NCI-H1436 treated with DMSO at 0.1 percent for 48 hours (cell line): Measurements from ENCODE around the gene LETM1.

Experiments
- DNase-seq: peaks from one replicate; lab custom pipeline; 2025; lab: John Stamatoyannopoulos, UW

Gene LETM1

GRCh38 chr4:1794809-1795298, 61.1 kb downstream of the LETM1 start:
- DNase-seq = no peak

GRCh38 chr4:1793940-1794808, 61.8 kb downstream of the LETM1 start:
- no peak for DNase-seq

GRCh38 chr4:1793496-1793840, 62.5 kb downstream of the LETM1 start:
- DNase-seq = no peak

GRCh38 chr4:1792832-1793495, 63.0 kb downstream of the LETM1 start, which contains the start of gene FGFR3:
FGFR3 (plus strand) TSS chr4:1793293; CDS start chr4:1793935, 642 bp downstream.
- DNase-seq = no peak

GRCh38 chr4:1792158-1792831, 63.7 kb downstream of the LETM1 start:
- no peak for DNase-seq

GRCh38 chr4:1790005-1790404, 66.0 kb downstream of the LETM1 start:
- DNase-seq = no peak

- no peak for DNase-seq
Measured at GRCh38 chr4:1789552-1789951, 66.4 kb downstream of the LETM1 start.

- no peak for DNase-seq
Measured at GRCh38 chr4:1788254-1788973, 67.5 kb downstream of the LETM1 start.

- DNase-seq = no peak
Measured at GRCh38 chr4:1787411-1788077, 68.4 kb downstream of the LETM1 start.

GRCh38 chr4:1786544-1787362, 69.2 kb downstream of the LETM1 start:
- DNase-seq = no peak

- no peak for DNase-seq
Measured at GRCh38 chr4:1785592-1785991, 70.4 kb downstream of the LETM1 start.

GRCh38 chr4:1784789-1785591, 71.0 kb downstream of the LETM1 start:
- DNase-seq = no peak

- DNase-seq = no peak
Measured at GRCh38 chr4:1784395-1784788, 71.6 kb downstream of the LETM1 start.

- DNase-seq = no peak
Measured at GRCh38 chr4:1783970-1784369, 72.0 kb downstream of the LETM1 start.

- no peak for DNase-seq
Measured at GRCh38 chr4:1783015-1783414, 72.9 kb downstream of the LETM1 start.

GRCh38 chr4:1780435-1780834, 75.5 kb downstream of the LETM1 start:
- DNase-seq = no peak

GRCh38 chr4:1779588-1780382, 76.2 kb downstream of the LETM1 start:
- no peak for DNase-seq

- no peak for DNase-seq
Measured at GRCh38 chr4:1778642-1779392, 77.1 kb downstream of the LETM1 start.
